Right renal cortex interstitium (tissue), 3 donors: ENCODE results near the gene CDR2L. TPM values are rescaled to one million over a fixed set of nuclear protein-coding genes. Genes with fewer than 3 reads are reported as not detected.
"Not testable (repeated sequence)": the region's sequence is repeated elsewhere in the genome, so short reads cannot be mapped to it uniquely, and the experiment has no call there.

Experiments used
- DNase-seq, 3 donors: peaks; one replicate each; pipeline ENCODE4 v3.0.0-alpha.2; 2013; ENCODE audit warnings: low read depth in 3 of 3, low spot score in 2 of 3
- polyA plus RNA-seq, 3 donors: library from polyadenylated mRNA; unstranded; fragments of 120-200 nt; gene quantifications; one replicate each; pipeline ENCODE4 v1.2.1, GENCODE V29; 2013; ENCODE audit not compliant: insufficient read length in 3 of 3

The CDR2L gene
- polyA plus RNA-seq, 3 donors: 7.3 to 8.6 (median 7.7) TPM

- no peak for DNase-seq
Observed at GRCh38 chr17:75006653-75007052, 19.2 kb downstream of the CDR2L start.

GRCh38 chr17:75008373-75008772 is 20.9 kb downstream of the CDR2L start:
- DNase-seq: no peak

- DNase-seq: no peak
Observed at GRCh38 chr17:75009139-75009724, 21.8 kb downstream of the CDR2L start.

GRCh38 chr17:75010683-75011400 is 23.4 kb downstream of the CDR2L start:
- DNase-seq: no peak

- DNase-seq: no peak
Observed at GRCh38 chr17:75011401-75012095, 24.1 kb downstream of the CDR2L start.

GRCh38 chr17:75012096-75012345 is 24.6 kb downstream of the CDR2L start:
- DNase-seq: no peak

- no peak for DNase-seq
Observed at GRCh38 chr17:75012346-75013091, 25.1 kb downstream of the CDR2L start, which contains the start of gene MRPL58. MRPL58 (plus strand) TSS chr17:75012670; CDS start chr17:75012687, 17 bp downstream.

- no peak for DNase-seq
Observed at GRCh38 chr17:75013092-75013559, 25.7 kb downstream of the CDR2L start.

GRCh38 chr17:75019146-75019545 is 31.7 kb downstream of the CDR2L start:
- no peak for DNase-seq

GRCh38 chr17:75019710-75020109 is 32.3 kb downstream of the CDR2L start:
- DNase-seq: no peak

- no peak for DNase-seq
Observed at GRCh38 chr17:75020331-75021110, 33.1 kb downstream of the CDR2L start.

- DNase-seq: no peak
Observed at GRCh38 chr17:75024686-75025397, 37.4 kb downstream of the CDR2L start.

- DNase-seq: not testable (repeated sequence)
Observed at GRCh38 chr17:75025398-75025734, 37.9 kb downstream of the CDR2L start.

- DNase-seq: not testable (repeated sequence)
Observed at GRCh38 chr17:75026650-75027049, 39.2 kb downstream of the CDR2L start.

GRCh38 chr17:75030161-75030560 is 42.7 kb downstream of the CDR2L start:
- DNase-seq: no peak

- DNase-seq: no peak
Observed at GRCh38 chr17:75031972-75032719, 44.7 kb downstream of the CDR2L start.

- DNase-seq: no peak
Observed at GRCh38 chr17:75032720-75033280, 45.4 kb downstream of the CDR2L start.

GRCh38 chr17:75033346-75034235 is 46.2 kb downstream of the CDR2L start:
- DNase-seq: peak in 2 of 3 donors; percentile 86 to 90
